ENCODE results near the gene SETD1B. TPM values are rescaled to one million over a fixed set of nuclear protein-coding genes. Genes with fewer than 3 reads are reported as not detected.

Gene SETD1B
- total RNA-seq, 2 experiments from 2014 or later: 13.7 to 14.0 TPM

DNA sequence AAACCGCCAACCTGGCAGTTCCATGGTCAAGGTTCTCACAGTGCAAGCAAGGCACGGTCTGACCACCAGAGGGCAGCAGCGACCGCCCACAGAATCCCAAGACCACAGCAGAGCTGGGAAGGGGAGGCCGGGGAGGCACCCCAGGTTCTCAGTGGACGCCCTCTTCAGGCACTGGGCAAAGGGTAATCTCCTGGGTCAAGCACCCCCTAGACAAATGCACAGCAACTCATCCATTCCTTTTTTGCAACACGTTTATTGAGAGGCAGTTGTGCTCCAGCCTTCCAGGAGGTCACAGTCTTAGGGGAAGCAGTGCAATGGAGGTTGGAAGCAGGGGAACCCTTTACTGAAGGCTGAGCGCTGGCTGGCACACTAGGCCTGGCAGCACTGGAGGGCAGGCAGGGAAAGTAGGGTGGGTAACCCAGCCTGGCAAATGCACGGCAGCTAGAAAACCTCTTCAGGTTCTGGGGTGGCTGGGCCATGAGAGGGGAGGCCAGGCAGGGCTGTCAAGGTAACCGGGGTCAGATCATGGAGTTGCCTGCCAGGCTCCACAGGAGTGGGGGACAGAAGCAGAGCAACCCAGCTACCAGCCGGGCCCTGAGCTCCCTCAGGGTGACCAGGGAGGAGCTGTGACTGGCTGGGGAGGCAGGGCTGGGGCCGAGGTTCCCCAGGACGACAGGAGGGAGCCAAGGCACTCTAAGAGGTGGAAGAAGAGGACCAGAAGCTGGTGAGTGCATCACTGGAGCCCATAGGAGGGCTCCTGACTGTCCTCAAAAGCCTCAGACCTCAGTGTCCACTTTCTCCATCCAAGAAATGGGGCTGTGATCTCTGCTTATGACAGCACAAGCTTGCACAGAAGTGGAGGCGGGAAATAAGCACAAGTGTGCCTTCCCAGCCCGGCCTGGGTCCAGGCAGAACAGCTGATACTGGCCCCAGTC is 8.5 kb upstream of the SETD1B start:
- Mint-ChIP-seq H3K4me1 (peaks cover 50% of the 10 kb centered on the region), H3K36me3 (ENCODE audit: low read depth) (peaks cover 37% of the 10 kb centered on the region)
- POLR2A ChIA-PET: interaction anchor here (0.6 to 3.5 kb wide), 7 partner anchors 9 to 123 kb away, joined by 3 to 32 read pairs (median 6); partner anchors contain the start of genes PSMD9, SETD1B and TMEM120B

DNA sequence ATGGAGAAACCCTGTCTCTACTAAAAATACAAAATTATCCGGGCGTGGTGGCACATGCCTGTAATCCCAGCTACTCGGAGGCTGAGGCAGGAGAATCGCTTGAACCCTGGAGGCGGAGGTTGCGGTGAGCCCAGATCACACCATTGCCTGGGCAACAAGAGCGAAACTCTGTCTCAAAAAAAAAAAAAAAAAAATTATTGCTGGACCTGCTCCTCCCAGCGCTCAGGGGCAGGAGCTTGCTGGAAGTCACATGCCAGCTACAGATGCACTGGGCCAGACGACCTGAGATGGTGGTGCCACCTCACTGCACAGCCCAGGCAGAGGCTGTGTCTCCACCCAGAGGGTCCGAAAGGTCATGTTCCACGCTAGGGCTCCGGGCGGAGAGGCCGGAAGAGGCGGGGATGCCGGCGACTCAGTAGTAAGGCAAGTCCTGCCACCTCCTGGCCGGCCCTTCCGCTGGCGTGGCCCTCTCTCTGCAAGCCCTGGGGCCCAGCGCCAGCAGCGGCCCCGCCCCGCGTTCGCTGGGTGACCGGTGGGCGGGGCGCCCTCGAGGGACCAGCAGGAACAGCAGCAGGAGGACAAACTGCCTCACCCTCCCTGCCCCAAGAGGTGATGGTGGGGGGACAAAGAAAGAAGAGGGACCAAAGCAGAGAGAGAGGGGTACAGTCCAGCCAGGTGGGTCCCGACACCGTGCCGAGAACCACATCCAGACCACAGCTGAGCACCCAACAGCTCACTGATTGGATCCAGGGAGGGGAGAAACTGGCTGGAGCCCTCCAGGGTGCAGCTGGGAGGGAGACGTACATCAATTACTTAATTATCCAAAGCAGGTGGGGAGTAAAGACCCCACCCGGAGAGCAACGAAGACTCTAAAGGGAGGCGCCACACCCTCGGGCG is 6.7 kb upstream of the SETD1B start:
- ChIA-PET CTCF (interaction anchor here (0.7 to 11.0 kb wide), 7 partner anchors 10 to 95 kb away, joined by 3 to 439 read pairs (median 40); partner anchors contain the start of genes PSMD9, SETD1B and TMEM120B), POLR2A (interaction anchor here (0.6 to 3.5 kb wide), 4 partner anchors 7 to 14 kb away, joined by 3 to 32 read pairs (median 6); no protein-coding TSS in a partner anchor)
- DNase-seq (no peak), ATAC-seq (no peak)
- peak overlapping the region; percentile 51 for H3K27ac Mint-ChIP-seq
- no peaks in the 10 kb centered on the region for H3K9me3 Mint-ChIP-seq (ENCODE audit: low read depth)
- peaks cover 33% of the 10 kb centered on the region for H3K36me3 Mint-ChIP-seq (ENCODE audit: low read depth)
- H3K4me1 Mint-ChIP-seq: peaks cover 36% of the 10 kb centered on the region
- intact Hi-C loops (cut with DNase I, micrococcal nuclease): loop anchor here in 1 of 2 experiments (10.0 kb wide), 1 partner anchor 1602 kb away; the partner anchor contains the start of gene GCN1
- no peaks in the 10 kb centered on the region for H3K27me3 Mint-ChIP-seq
- H3K4me3 Mint-ChIP-seq: no peak overlapping the region

More for the DNA sequence above, 8.5 kb upstream of the SETD1B start:
- Mint-ChIP-seq H3K4me3 (peak overlapping the region; percentile 96), H3K27me3 (no peaks in the 10 kb centered on the region), H3K9me3 (ENCODE audit: low read depth) (no peaks in the 10 kb centered on the region), H3K27ac (peak overlapping the region; percentile 89)
- intact Hi-C loops (cut with DNase I, micrococcal nuclease): loop anchor here in 1 of 2 experiments (2.0 to 10.0 kb wide), 3 partner anchors 394 to 1600 kb away; partner anchors contain the start of genes DIABLO, GCN1 and RNF34
- DNase-seq: peak; percentile 91
- peak; percentile 6 for ATAC-seq
- CTCF ChIA-PET: interaction anchor here (0.6 to 11.0 kb wide), 36 partner anchors 12 to 1495 kb away, joined by 3 to 439 read pairs (median 5); partner anchors contain the start of genes CFAP251, MORN3, PSMD9 and SETD1B

DNA sequence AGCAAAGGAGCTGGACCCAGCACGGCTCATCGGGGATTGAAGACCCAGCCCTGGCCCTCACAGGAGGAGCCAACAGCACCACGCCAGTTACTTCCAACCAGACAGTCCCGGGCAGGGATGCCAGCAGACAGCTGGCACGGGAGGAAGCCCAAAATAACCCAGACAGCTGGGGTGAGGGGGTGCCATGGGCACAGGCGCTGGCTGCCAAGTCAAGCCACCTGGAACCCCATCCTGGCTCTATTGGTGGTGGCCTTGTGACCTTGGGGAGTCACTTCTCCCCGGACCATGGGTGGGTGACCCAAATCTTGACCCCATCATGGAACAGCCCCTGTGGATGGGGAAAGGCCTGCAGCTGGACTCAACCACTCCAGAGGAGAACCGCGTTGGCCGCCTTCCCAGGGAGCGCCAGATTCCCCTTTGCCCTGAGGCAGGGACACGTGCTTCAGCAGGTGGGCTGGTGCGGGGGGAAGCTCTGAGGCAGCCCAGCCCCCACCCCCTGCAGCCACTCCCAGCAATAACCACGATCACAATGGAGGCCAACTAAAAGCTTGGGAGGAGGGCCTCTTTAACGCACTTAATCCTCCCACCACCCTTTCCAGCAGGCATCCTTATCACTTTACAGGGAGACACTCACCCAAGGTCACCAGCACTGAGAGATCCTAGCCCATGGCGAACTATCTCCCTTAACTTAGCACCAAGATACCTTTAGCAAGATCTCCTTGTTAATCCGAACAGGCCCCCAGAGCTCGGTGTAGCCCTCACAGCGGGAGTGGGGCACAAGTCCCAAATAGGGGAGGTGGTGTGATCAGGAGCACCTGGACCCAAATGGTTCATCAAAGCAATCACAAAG is 5.6 kb upstream of the SETD1B start:
- DNase-seq (no peak), ATAC-seq (no peak)
- H3K36me3 Mint-ChIP-seq (ENCODE audit: low read depth): peaks cover 32% of the 10 kb centered on the region
- H3K9me3 Mint-ChIP-seq (ENCODE audit: low read depth): no peaks in the 10 kb centered on the region
- H3K4me1 Mint-ChIP-seq: peaks cover 36% of the 10 kb centered on the region
- H3K27me3 Mint-ChIP-seq: no peaks in the 10 kb centered on the region
- peak overlapping the region; percentile 76 for H3K27ac Mint-ChIP-seq
- ChIA-PET CTCF (interaction anchor here (0.6 to 11.0 kb wide), 6 partner anchors 8 to 129 kb away, joined by 3 to 439 read pairs (median 42); partner anchors contain the start of genes PSMD9 and SETD1B), POLR2A (no interaction called here)
- intact Hi-C loops (cut with DNase I, micrococcal nuclease): loop anchor here in 1 of 2 experiments (10.0 kb wide), 1 partner anchor 1603 kb away; the partner anchor contains the start of gene GCN1
- H3K4me3 Mint-ChIP-seq: peak overlapping the region; percentile 73

DNA sequence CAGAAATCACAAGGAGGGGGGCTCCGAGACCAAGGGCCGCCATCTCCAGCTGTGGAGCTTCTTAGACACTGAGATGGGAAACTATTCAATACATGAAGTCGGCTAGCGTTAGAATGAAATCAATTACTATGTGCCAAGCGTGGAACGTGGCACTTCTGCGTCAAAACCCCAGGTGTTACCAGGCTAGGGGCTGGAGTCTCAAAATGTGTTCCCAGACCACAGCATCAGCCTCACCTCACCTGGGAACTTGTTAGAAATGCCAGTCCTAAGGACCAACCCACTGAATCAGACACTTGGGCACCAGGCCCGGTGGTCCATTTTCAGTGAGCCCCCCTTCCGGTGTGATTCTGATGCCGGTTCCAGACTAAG is 5.0 kb upstream of the SETD1B start:
- DNase-seq (no peak), ATAC-seq (no peak)
- Mint-ChIP-seq H3K36me3 (ENCODE audit: low read depth) (peaks cover 32% of the 10 kb centered on the region), H3K9me3 (ENCODE audit: low read depth) (no peaks in the 10 kb centered on the region), H3K27ac (peak overlapping the region; percentile 80), H3K4me3 (peak overlapping the region; percentile 73), H3K4me1 (peaks cover 36% of the 10 kb centered on the region), H3K27me3 (no peaks in the 10 kb centered on the region)
- intact Hi-C loops (cut with DNase I, micrococcal nuclease): loop anchor here in 1 of 2 experiments (10.0 kb wide), 1 partner anchor 1604 kb away; the partner anchor contains the start of gene GCN1
- ChIA-PET POLR2A (no interaction called here), CTCF (interaction anchor here (0.6 to 11.0 kb wide), 7 partner anchors 9 to 130 kb away, joined by 3 to 439 read pairs (median 3); partner anchors contain the start of genes PSMD9 and SETD1B)

DNA sequence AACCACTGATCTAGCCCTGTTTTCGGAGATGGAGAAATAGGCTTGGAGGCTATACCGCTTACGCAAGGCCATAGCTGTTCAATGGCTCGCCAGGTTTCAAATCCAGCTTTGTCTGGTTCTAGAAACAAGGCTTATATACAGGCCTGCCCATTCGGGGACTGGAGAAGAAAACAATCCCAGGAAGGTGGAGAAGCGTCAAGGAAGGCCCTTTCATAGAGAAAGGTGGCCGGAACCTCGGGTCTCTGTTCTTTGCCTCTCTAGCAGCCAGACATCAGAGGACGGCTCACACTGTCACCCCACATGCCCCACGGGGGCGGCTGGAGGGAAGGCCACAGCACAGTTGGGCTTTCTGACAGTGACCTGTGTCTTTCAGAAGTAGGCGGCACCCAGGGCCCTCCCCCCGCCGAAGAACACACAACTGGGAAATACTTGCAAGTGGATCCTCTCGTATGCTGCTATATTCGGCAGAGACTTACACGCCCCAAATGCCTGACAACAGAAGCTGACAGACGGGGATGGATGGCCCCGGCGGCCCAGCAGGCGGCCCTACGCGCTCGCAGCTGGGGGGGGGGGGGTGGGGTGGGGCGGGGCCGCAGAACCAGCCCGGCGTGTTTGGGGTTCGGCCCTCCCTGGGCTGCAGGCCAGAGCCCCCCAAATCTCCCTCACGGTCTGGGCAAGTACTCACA is 4.5 kb upstream of the SETD1B start:
- Mint-ChIP-seq H3K27ac (peak overlapping the region; percentile 84), H3K4me1 (peaks cover 35% of the 10 kb centered on the region), H3K4me3 (peak overlapping the region; percentile 73), H3K27me3 (no peaks in the 10 kb centered on the region), H3K36me3 (ENCODE audit: low read depth) (peaks cover 32% of the 10 kb centered on the region), H3K9me3 (ENCODE audit: low read depth) (no peaks in the 10 kb centered on the region)
- DNase-seq (peak; percentile 71), ATAC-seq (peak; percentile 3)
- POLR2A ChIA-PET: interaction anchor here (0.5 to 1.0 kb wide), 3 partner anchors 38 to 725 kb away, joined by 3 to 4 read pairs (median 3); no protein-coding TSS in a partner anchor
- intact Hi-C loops (cut with DNase I, micrococcal nuclease): loop anchor here in 1 of 2 experiments (10.0 kb wide), 1 partner anchor 1604 kb away; the partner anchor contains the start of gene GCN1
- CTCF ChIA-PET: interaction anchor here (0.6 to 11.0 kb wide), 5 partner anchors 8 to 127 kb away, joined by 3 to 439 read pairs (median 82); partner anchors contain the start of genes PSMD9 and SETD1B

DNA sequence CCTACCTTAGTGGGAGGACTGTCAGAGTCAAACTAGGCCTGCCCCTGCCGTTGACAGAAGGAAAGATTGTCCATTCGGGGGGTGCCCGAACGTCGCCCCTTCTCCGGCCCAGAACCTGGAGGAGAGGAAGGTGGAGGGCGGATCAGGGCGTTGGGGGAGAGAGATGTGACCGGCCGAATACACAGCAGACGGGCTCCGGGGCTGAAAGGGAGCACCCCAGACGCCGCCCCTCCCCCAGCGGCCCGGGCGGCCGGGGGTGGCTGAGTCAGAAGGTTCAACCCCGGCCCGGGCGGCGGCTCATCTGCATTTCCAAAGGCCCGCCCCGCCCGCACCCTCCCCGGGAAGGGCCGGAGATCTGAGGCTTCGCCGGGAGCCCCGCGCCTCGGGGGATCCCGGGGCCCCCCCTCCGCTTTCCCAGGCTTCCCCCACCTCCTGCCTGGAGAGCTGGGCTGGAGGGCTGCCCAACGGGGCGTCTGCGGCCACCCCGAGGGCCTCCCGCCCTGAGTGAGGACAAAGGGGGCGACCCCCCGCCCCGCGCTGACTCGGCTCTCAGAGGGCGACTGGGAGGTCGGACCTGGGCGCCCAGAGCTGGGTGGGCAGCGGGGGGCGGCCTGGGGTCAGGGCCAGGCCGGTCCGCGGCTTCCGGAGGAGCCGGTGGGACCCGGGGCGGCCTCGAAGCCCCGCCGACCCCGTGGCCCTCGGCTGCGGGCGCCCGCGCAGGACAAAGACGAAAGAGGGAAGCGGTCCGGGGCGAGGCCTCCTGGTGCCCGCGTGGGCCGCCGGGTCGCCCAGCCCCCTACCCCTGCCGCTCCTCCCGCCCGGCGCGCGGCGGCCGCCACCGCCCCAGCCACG is 3.7 kb upstream of the SETD1B start:
- Mint-ChIP-seq H3K27me3 (no peaks in the 10 kb centered on the region), H3K4me3 (peak overlapping the region; percentile 73), H3K36me3 (ENCODE audit: low read depth) (peaks cover 32% of the 10 kb centered on the region), H3K27ac (peak overlapping the region; percentile 84), H3K4me1 (peaks cover 27% of the 10 kb centered on the region), H3K9me3 (ENCODE audit: low read depth) (no peaks in the 10 kb centered on the region)
- DNase-seq (peak; percentile 93), ATAC-seq (peak; percentile 40)
- ChIA-PET CTCF (interaction anchor here (1.0 to 11.0 kb wide), 6 partner anchors 7 to 129 kb away, joined by 3 to 439 read pairs (median 4); partner anchors contain the start of genes CFAP251, PSMD9 and SETD1B), POLR2A (interaction anchor here (0.5 to 3.4 kb wide), 5 partner anchors 7 to 724 kb away, joined by 3 to 14 read pairs (median 3); partner anchors contain the start of gene RHOF)
- intact Hi-C loops (cut with DNase I, micrococcal nuclease): loop anchor here in 1 of 2 experiments (5.0 to 10.0 kb wide), 8 partner anchors 503 to 1788 kb away; partner anchors contain the start of genes CAMKK2, CLIP1, GCN1 and KNTC1

DNA sequence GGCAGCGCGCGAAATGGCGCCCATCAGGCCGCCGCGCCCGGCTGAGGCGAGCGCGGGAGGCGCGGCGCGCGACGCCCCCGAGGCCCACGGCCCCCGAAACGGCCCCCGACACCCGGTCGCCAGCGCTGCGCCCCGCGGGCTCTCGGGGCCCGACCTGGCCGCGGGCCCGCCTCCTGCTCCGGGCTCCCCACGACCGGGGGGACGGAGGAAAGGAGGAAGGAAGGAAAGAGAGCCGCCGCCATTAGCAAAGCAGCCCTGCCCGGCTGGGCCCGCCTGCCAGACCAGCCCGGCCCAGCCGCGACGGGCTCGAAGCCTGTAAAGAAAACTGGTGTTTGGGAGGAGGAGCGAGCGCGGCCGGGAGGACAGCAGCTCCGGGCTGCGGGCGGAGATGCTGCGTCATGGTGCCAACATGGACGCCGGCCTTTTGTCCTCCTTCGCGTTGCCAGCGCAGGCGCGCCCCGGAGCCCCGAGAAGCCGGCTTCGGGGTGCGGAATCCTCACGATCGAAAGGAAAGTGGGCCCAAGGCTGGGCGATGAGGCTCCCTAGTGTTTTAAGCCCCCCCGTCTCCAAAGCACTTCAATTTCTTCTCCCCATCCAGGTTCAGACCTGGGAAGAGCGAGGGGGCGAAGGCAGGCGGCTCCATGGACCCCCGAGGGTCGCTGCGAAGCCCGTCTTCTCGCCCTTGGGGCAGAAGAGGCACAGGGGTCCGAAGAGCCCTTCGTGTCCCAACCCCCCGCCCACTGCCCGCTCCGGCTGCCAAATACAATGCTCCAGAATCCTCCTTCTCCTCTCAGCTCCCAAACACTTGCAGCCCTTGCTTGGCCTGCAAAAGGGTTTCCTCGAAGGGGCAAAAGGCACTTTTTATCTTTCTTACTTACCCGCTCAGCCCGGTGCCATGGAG is 2.9 kb upstream of the SETD1B start:
- Mint-ChIP-seq H3K9me3 (ENCODE audit: low read depth) (no peaks in the 10 kb centered on the region), H3K27ac (peak overlapping the region; percentile 99), H3K4me1 (peaks cover 23% of the 10 kb centered on the region), H3K27me3 (no peaks in the 10 kb centered on the region), H3K36me3 (ENCODE audit: low read depth) (peaks cover 35% of the 10 kb centered on the region), H3K4me3 (peak overlapping the region; percentile 88)
- ATAC-seq (peak; percentile 7), DNase-seq (peak; percentile 88)
- intact Hi-C loops (cut with DNase I, micrococcal nuclease): loop anchor here (1.0 to 10.0 kb wide), 8 partner anchors 11 to 1789 kb away; partner anchors contain the start of genes CAMKK2 (in 1 of the 2), CLIP1 (in 1 of the 2), KNTC1 (in 1 of the 2) and MLEC (in 1 of the 2)
- ChIA-PET CTCF (interaction anchor here (0.6 to 13.0 kb wide), 10 partner anchors 6 to 130 kb away, joined by 3 to 439 read pairs (median 4); partner anchors contain the start of genes CFAP251, PSMD9 and RHOF), POLR2A (interaction anchor here (0.7 to 3.4 kb wide), 3 partner anchors 8 to 174 kb away, joined by 3 to 18 read pairs (median 14); partner anchors contain the start of gene RHOF)
